WTC11 (cell line): Measurements from ENCODE around the gene SLC37A3. TPM values are rescaled to one million over a fixed set of nuclear protein-coding genes. Genes with fewer than 3 reads are reported as not detected.
A peak's percentile ranks its signal among the peaks of the same experiment; 100 is the strongest.

Experiments
- ATAC-seq: fragments of 200-7000 bp; cut with Tn5 transposase; 2 replicates; pipeline ENCODE4 v1.10.0; 2021; ENCODE audit warnings: mild to moderate bottlenecking, moderate library complexity
- CTCF ChIA-PET: fragments of 300-600 bp; sonication (Branson Sonifier 250); formaldehyde crosslinking; loops from one replicate; lab custom pipeline; 2021; ENCODE audit warnings: antibody characterized with exemption; lab: Charles Lee
- POLR2A ChIA-PET: fragments of 350-600 bp; sonication (Branson Sonifier 250); formaldehyde crosslinking; loops from one replicate; lab custom pipeline; 2021; ENCODE audit warnings: antibody characterized with exemption; lab: Charles Lee
- DNase-seq: peaks from one replicate; pipeline ENCODE4 v3.0.0; 2021; ENCODE audit warnings: low spot score
- H3K27ac Mint-ChIP-seq: 2 replicates; pipeline ENCODE4 v1.8.0; 2021; ENCODE audit warnings: mixed read lengths
- H3K27me3 Mint-ChIP-seq: 2 replicates; pipeline ENCODE4 v1.8.0; 2021; ENCODE audit warnings: low read depth, mild to moderate bottlenecking, moderate library complexity, mixed read lengths
- H3K36me3 Mint-ChIP-seq: 2 replicates; pipeline ENCODE4 v1.8.0; 2021; ENCODE audit warnings: mixed read lengths
- H3K4me1 Mint-ChIP-seq: 2 replicates; pipeline ENCODE4 v1.8.0; 2022; ENCODE audit warnings: mixed read lengths
- H3K4me3 Mint-ChIP-seq: 2 replicates; pipeline ENCODE4 v1.8.0; 2021; ENCODE audit warnings: mild to moderate bottlenecking, moderate library complexity, mixed read lengths
- H3K9me3 Mint-ChIP-seq: 2 replicates; pipeline ENCODE4 v1.8.0; 2021; ENCODE audit warnings: mixed read lengths
- CBFB ChIP-seq: sonication (generic); formaldehyde crosslinking; IDR thresholded peaks from 2 replicates; pipeline ENCODE4 v1.8.1; 2022; ENCODE audit warnings: mild to moderate bottlenecking, low read depth, missing genetic modification reagents
- NFE2L1 ChIP-seq: sonication (generic); formaldehyde crosslinking; IDR thresholded peaks from 2 replicates; pipeline ENCODE4 v1.8.1; 2023; ENCODE audit warnings: missing genetic modification reagents
- ZNF317 ChIP-seq: sonication (generic); formaldehyde crosslinking; IDR thresholded peaks from 2 replicates; pipeline ENCODE4 v1.8.1; 2023; ENCODE audit warnings: low read depth, mild to moderate bottlenecking, moderate library complexity, missing genetic modification reagents, borderline replicate concordance
- ZNF671 ChIP-seq: fragments of 250-450 bp; sonication (Bioruptor Pico); IDR thresholded peaks from 2 replicates; pipeline ENCODE4 v1.8.0; 2021; ENCODE audit warnings: mild to moderate bottlenecking
- total RNA-seq: library from RNA; stranded (reverse); gene quantifications from 3 replicates; pipeline ENCODE4 v1.2.3, GENCODE V29; 2021
- TF ChIP-seq, protein P1 (sequence below): sonication (generic); formaldehyde crosslinking; IDR thresholded peaks from 2 replicates; pipeline ENCODE4 v1.8.1; 2022; ENCODE audit warnings: mild to moderate bottlenecking, moderate library complexity, missing genetic modification reagents
- TF ChIP-seq, protein P2 (sequence below): sonication (generic); formaldehyde crosslinking; IDR thresholded peaks from 2 replicates; pipeline ENCODE4 v1.8.0; 2022; ENCODE audit warnings: mild to moderate bottlenecking, missing genetic modification reagents
- TF ChIP-seq, protein P3 (sequence below): sonication (generic); formaldehyde crosslinking; IDR thresholded peaks from 2 replicates; pipeline ENCODE4 v1.8.0; 2022; ENCODE audit warnings: mild to moderate bottlenecking, missing genetic modification reagents
- TF ChIP-seq, protein P4 (sequence below): sonication (generic); formaldehyde crosslinking; IDR thresholded peaks from 2 replicates; pipeline ENCODE4 v1.8.1; 2023; ENCODE audit warnings: mild to moderate bottlenecking, missing genetic modification reagents
- TF ChIP-seq, protein P5 (sequence below): sonication (generic); formaldehyde crosslinking; IDR thresholded peaks from 2 replicates; pipeline ENCODE4 v1.8.0; 2023; ENCODE audit warnings: missing genetic modification reagents
- TF ChIP-seq, protein P6 (sequence below): fragments of 250-450 bp; sonication (Bioruptor Pico); IDR thresholded peaks from 2 replicates; pipeline ENCODE4 v1.9.0; 2021; ENCODE audit warnings: mild to moderate bottlenecking
- TF ChIP-seq, protein P7 (sequence below): sonication (generic); formaldehyde crosslinking; IDR thresholded peaks from 2 replicates; pipeline ENCODE4 v1.8.1; 2023; ENCODE audit warnings: mild to moderate bottlenecking, missing genetic modification reagents, borderline replicate concordance
- TF ChIP-seq, protein P8 (sequence below): sonication (generic); formaldehyde crosslinking; IDR thresholded peaks from 2 replicates; pipeline ENCODE4 v1.8.1; 2022; ENCODE audit warnings: low read depth, mild to moderate bottlenecking, moderate library complexity, missing genetic modification reagents, borderline replicate concordance
- TF ChIP-seq, protein P9 (sequence below): sonication (generic); formaldehyde crosslinking; IDR thresholded peaks from 2 replicates; pipeline ENCODE4 v1.8.1; 2023; ENCODE audit warnings: mild to moderate bottlenecking, moderate library complexity, missing genetic modification reagents

The SLC37A3 gene
- total RNA-seq, 1 experiment from 2014 or later, result 54.8 TPM

DNA sequence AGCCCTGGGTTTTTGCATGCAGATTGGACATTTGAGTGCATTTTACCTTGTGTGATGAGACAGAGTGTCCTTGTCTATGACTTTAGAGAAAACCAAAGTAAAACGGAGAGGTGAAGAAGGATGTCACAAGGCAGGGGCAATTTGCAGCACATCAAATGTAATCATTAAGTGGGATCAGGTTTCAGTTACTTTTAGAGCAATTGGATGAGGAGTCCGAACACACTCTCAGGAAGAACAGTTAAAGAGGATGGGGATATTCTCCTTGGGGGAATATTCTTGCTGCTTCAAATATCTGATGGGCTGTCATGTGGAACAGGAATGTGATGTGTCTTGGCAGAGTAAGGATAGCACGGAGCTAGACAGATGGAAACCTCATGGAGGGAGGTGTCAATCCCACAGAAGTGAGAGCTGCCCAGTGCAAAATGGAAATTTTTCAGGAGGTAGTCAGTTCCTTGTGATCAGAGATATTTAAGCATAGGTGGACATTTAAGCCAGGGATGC is 6.3 kb upstream of the SLC37A3 start:
- H3K27me3 Mint-ChIP-seq, result no peaks in the 10 kb centered on the region
- ChIA-PET CTCF (no interaction called here), POLR2A (interaction anchor here (0.6 kb wide), 1 partner anchor 46 kb away, joined by 3 read pairs; no protein-coding TSS in a partner anchor)
- ATAC-seq (no peak), DNase-seq (no peak)
- 0 out of 2 replicates have a peak, but pooled peaks cover 4% of the 10 kb centered on the region for H3K9me3 Mint-ChIP-seq
- peaks cover 16% of the 10 kb centered on the region for H3K36me3 Mint-ChIP-seq
- H3K4me3 Mint-ChIP-seq, result peak overlapping the region; percentile 86
- H3K27ac Mint-ChIP-seq, result peak overlapping the region; percentile 82
- H3K4me1 Mint-ChIP-seq, result peaks cover 27% of the 10 kb centered on the region
- no peak for TF ChIP-seq ZNF671 (CRISPR knock-in tag)
- TF ChIP-seq, protein P1, sequence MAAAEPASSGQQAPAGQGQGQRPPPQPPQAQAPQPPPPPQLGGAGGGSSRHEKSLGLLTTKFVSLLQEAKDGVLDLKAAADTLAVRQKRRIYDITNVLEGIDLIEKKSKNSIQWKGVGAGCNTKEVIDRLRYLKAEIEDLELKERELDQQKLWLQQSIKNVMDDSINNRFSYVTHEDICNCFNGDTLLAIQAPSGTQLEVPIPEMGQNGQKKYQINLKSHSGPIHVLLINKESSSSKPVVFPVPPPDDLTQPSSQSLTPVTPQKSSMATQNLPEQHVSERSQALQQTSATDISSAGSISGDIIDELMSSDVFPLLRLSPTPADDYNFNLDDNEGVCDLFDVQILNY (CRISPR knock-in tag), result 0 out of 2 replicates have a peak, but pooled peaks have one; percentile 3

DNA sequence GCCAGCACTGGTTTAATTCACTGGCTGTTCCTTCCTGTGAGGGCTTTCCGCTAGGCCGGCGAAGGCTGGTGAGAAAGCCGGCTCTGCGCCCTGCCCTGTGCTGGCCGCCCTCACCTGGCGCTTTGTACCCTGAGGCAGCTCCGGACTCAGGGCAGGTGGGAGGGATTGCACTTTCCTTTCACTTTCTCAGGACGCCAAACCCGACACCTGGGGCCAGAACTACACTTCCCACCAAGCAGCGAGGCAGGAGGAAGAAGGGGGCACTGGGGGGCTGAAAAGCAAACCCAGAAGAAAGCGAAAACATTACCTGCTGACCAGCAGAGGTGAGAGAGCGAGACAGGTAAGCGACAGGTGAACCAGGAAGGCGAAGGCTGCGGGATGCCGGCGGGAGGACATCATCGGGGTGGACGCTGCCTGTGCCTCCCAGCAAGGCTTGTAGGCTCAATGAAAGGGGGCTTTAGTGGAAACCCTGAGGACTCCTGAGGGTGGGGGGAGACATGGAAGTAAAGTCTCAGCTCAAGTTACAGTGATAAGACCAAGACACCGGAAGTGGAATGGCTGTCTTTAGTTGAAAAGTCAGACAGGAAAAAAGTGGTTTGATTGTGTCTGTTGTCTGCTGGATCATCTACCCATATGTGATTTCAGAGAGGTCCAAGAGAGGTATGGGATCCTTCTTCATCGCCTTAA is 5.7 kb upstream of the SLC37A3 start, which contains the start of gene RAB19:
RAB19 (plus strand) TSS at position 181 of the 687 bp plus-strand sequence. CDS start 3,589 bp downstream, outside the sequence.
- ATAC-seq (peak; percentile 97), DNase-seq (peak; percentile 82)
- ChIA-PET CTCF (interaction anchor here (0.6 to 1.0 kb wide), 3 partner anchors 22 to 41 kb away, joined by 3 to 6 read pairs (median 3); no protein-coding TSS in a partner anchor), POLR2A (interaction anchor here (0.5 kb wide), 1 partner anchor 74 kb away, joined by 3 read pairs; no protein-coding TSS in a partner anchor)
- Mint-ChIP-seq H3K27me3 (no peaks in the 10 kb centered on the region), H3K4me3 (peak within 1 kb of the TSS; percentile 86), H3K9me3 (0 out of 2 replicates have a peak, but pooled peaks cover 4% of the 10 kb centered on the region), H3K36me3 (peaks cover 16% of the 10 kb centered on the region), H3K27ac (peak within 1 kb of the TSS; percentile 82), H3K4me1 (peaks cover 27% of the 10 kb centered on the region)
- TF ChIP-seq, protein P2, sequence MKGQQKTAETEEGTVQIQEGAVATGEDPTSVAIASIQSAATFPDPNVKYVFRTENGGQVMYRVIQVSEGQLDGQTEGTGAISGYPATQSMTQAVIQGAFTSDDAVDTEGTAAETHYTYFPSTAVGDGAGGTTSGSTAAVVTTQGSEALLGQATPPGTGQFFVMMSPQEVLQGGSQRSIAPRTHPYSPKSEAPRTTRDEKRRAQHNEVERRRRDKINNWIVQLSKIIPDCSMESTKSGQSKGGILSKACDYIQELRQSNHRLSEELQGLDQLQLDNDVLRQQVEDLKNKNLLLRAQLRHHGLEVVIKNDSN (CRISPR knock-in tag), result peak; percentile 54; the same call in 1 of the 2 replicates
- TF ChIP-seq, protein P3, sequence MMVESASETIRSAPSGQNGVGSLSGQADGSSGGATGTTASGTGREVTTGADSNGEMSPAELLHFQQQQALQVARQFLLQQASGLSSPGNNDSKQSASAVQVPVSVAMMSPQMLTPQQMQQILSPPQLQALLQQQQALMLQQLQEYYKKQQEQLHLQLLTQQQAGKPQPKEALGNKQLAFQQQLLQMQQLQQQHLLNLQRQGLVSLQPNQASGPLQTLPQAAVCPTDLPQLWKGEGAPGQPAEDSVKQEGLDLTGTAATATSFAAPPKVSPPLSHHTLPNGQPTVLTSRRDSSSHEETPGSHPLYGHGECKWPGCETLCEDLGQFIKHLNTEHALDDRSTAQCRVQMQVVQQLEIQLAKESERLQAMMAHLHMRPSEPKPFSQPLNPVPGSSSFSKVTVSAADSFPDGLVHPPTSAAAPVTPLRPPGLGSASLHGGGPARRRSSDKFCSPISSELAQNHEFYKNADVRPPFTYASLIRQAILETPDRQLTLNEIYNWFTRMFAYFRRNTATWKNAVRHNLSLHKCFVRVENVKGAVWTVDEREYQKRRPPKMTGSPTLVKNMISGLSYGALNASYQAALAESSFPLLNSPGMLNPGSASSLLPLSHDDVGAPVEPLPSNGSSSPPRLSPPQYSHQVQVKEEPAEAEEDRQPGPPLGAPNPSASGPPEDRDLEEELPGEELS (CRISPR knock-in tag), result peak; percentile 46; the same call in 1 of the 2 replicates
- TF ChIP-seq, protein P1 (CRISPR knock-in tag), result 0 out of 2 replicates have a peak, but pooled peaks have one; percentile 18
- TF ChIP-seq, protein P4, sequence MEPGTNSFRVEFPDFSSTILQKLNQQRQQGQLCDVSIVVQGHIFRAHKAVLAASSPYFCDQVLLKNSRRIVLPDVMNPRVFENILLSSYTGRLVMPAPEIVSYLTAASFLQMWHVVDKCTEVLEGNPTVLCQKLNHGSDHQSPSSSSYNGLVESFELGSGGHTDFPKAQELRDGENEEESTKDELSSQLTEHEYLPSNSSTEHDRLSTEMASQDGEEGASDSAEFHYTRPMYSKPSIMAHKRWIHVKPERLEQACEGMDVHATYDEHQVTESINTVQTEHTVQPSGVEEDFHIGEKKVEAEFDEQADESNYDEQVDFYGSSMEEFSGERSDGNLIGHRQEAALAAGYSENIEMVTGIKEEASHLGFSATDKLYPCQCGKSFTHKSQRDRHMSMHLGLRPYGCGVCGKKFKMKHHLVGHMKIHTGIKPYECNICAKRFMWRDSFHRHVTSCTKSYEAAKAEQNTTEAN (CRISPR knock-in tag), result 0 out of 2 replicates have a peak, but pooled peaks have one; percentile 57
- TF ChIP-seq, protein P5, sequence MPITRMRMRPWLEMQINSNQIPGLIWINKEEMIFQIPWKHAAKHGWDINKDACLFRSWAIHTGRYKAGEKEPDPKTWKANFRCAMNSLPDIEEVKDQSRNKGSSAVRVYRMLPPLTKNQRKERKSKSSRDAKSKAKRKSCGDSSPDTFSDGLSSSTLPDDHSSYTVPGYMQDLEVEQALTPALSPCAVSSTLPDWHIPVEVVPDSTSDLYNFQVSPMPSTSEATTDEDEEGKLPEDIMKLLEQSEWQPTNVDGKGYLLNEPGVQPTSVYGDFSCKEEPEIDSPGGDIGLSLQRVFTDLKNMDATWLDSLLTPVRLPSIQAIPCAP (CRISPR knock-in tag), result peak; percentile 34; the same call in 1 of the 2 replicates
- TF ChIP-seq CBFB (CRISPR knock-in tag), result no peak
- TF ChIP-seq, protein P6, sequence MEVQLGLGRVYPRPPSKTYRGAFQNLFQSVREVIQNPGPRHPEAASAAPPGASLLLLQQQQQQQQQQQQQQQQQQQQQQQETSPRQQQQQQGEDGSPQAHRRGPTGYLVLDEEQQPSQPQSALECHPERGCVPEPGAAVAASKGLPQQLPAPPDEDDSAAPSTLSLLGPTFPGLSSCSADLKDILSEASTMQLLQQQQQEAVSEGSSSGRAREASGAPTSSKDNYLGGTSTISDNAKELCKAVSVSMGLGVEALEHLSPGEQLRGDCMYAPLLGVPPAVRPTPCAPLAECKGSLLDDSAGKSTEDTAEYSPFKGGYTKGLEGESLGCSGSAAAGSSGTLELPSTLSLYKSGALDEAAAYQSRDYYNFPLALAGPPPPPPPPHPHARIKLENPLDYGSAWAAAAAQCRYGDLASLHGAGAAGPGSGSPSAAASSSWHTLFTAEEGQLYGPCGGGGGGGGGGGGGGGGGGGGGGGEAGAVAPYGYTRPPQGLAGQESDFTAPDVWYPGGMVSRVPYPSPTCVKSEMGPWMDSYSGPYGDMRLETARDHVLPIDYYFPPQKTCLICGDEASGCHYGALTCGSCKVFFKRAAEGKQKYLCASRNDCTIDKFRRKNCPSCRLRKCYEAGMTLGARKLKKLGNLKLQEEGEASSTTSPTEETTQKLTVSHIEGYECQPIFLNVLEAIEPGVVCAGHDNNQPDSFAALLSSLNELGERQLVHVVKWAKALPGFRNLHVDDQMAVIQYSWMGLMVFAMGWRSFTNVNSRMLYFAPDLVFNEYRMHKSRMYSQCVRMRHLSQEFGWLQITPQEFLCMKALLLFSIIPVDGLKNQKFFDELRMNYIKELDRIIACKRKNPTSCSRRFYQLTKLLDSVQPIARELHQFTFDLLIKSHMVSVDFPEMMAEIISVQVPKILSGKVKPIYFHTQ (CRISPR knock-in tag), result no peak
- TF ChIP-seq, protein P7, sequence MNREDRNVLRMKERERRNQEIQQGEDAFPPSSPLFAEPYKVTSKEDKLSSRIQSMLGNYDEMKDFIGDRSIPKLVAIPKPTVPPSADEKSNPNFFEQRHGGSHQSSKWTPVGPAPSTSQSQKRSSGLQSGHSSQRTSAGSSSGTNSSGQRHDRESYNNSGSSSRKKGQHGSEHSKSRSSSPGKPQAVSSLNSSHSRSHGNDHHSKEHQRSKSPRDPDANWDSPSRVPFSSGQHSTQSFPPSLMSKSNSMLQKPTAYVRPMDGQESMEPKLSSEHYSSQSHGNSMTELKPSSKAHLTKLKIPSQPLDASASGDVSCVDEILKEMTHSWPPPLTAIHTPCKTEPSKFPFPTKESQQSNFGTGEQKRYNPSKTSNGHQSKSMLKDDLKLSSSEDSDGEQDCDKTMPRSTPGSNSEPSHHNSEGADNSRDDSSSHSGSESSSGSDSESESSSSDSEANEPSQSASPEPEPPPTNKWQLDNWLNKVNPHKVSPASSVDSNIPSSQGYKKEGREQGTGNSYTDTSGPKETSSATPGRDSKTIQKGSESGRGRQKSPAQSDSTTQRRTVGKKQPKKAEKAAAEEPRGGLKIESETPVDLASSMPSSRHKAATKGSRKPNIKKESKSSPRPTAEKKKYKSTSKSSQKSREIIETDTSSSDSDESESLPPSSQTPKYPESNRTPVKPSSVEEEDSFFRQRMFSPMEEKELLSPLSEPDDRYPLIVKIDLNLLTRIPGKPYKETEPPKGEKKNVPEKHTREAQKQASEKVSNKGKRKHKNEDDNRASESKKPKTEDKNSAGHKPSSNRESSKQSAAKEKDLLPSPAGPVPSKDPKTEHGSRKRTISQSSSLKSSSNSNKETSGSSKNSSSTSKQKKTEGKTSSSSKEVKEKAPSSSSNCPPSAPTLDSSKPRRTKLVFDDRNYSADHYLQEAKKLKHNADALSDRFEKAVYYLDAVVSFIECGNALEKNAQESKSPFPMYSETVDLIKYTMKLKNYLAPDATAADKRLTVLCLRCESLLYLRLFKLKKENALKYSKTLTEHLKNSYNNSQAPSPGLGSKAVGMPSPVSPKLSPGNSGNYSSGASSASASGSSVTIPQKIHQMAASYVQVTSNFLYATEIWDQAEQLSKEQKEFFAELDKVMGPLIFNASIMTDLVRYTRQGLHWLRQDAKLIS (CRISPR knock-in tag), result peak; percentile 55; the same call in 1 of the 2 replicates
- TF ChIP-seq, protein P8, sequence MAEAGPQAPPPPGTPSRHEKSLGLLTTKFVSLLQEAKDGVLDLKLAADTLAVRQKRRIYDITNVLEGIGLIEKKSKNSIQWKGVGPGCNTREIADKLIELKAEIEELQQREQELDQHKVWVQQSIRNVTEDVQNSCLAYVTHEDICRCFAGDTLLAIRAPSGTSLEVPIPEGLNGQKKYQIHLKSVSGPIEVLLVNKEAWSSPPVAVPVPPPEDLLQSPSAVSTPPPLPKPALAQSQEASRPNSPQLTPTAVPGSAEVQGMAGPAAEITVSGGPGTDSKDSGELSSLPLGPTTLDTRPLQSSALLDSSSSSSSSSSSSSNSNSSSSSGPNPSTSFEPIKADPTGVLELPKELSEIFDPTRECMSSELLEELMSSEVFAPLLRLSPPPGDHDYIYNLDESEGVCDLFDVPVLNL (CRISPR knock-in tag), result no peak
- TF ChIP-seq NFE2L1 (CRISPR knock-in tag), result no peak
- TF ChIP-seq, protein P9, sequence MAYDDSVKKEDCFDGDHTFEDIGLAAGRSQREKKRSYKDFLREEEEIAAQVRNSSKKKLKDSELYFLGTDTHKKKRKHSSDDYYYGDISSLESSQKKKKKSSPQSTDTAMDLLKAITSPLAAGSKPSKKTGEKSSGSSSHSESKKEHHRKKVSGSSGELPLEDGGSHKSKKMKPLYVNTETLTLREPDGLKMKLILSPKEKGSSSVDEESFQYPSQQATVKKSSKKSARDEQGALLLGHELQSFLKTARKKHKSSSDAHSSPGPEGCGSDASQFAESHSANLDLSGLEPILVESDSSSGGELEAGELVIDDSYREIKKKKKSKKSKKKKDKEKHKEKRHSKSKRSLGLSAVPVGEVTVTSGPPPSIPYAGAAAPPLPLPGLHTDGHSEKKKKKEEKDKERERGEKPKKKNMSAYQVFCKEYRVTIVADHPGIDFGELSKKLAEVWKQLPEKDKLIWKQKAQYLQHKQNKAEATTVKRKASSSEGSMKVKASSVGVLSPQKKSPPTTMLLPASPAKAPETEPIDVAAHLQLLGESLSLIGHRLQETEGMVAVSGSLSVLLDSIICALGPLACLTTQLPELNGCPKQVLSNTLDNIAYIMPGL (CRISPR knock-in tag), result peak; percentile 74; the same call in 1 of the 2 replicates
- TF ChIP-seq ZNF317 (CRISPR knock-in tag), result no peak
